GM18511 (cell line): Measurements from ENCODE around the gene IL1RN.

Experiments used
- ATAC-seq: cut with Tn5 transposase; IDR thresholded peaks from one replicate; pipeline ENCODE4 v1.9.1; 2021; ENCODE audit warnings: mild to moderate bottlenecking, moderate library complexity; ENCODE audit not compliant: unreplicated experiment

Gene IL1RN

DNA sequence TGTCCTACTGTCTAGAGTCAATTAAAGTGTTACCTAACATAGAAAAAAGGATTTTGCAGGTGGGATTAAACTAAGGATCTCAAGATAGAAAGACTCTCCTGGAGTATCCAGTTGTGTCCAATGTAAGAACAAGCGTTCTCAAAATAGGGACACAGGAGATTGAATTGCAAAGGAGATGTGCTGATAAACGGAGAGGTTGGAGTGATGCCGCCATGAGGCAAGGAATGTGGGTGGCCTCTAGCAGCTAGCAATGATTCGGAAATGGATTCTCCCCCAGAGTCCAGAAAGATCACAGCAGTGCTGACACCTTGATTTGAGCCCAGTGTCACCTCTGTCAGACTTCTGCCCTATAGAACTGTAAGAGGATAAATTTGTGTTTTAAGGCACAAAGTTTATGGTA lies 24.1 kb upstream of the IL1RN start:
- ATAC-seq: no peak

DNA sequence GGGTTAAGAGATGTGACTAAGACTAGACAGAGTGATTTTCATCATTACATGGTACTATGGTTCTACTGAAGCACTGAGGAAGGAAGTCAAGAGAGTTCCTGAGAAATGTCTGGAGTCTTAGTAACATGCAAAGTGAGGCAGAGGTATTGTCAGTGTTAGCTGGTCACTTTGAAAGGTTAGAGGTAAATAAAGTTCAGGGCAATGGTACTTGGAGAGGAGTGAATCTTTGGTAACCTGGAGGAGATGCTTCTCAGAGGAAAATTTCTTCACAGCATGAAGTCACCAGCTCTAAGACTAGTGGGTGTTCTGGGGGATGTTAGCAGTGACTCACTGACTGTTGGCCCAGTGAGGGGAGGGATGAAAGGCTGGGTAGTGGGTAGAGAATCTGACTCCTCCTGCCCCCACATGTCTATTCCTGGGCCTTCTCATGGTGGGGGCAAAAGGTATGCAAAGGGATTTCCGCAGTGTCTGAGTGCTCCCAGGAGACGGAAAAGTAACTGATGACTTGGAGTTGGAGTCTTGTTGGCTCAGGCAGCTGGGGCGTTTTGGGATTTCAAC lies 23.3 kb upstream of the IL1RN start:
- ATAC-seq: no peak

DNA sequence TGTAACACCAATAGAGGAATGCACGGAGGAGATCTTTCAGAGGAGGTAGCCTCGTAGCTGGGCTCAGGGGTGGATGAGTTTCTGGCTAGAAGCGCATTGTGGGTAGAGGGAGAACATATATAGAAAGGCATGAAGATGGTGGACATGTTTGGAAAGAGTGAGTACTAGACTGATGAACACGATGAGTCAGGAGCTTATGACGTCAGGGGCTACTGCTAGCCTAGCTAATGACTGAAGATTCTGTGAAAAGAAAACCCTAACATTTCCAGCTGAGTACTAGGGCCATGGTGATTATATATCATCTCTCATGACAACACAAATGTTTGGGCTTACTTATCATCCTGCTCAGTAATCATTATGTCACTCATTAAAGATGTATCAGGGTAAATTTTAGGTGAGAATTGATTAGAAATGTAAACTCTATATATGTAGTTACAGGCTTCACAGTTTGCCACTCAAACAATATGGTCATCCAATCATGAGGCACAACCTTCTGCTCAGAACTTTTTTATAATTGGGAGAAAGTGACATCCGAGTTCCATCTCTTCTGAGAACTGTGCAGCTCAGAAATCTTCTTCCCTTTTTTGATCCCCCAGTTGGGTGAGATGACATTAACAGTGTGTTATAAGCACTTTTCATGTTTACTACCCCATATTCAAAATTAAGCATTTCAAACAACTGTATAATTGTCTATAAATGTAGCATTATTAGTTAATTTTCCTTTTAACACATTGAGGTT lies 22.2 kb upstream of the IL1RN start:
- no peak for ATAC-seq

DNA sequence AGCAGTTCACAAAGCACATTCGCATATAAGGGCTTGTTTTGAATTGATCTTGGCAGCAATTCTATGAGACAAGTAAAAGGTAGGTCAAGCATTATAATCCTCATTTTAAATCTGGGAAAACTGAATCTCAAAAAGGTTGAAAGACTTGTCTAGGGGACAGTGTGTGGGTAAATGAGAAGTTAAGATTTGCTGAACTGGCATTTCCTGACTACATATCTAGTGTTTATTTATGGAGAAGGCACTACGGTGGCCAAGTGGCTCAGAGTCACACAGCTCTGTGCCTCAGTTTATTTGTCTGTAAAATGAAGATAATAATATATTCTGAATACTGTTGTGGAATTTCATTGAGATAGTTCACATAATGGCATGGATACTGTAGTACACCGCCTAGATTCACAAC lies 16.3 kb upstream of the IL1RN start:
- ATAC-seq: no peak

DNA sequence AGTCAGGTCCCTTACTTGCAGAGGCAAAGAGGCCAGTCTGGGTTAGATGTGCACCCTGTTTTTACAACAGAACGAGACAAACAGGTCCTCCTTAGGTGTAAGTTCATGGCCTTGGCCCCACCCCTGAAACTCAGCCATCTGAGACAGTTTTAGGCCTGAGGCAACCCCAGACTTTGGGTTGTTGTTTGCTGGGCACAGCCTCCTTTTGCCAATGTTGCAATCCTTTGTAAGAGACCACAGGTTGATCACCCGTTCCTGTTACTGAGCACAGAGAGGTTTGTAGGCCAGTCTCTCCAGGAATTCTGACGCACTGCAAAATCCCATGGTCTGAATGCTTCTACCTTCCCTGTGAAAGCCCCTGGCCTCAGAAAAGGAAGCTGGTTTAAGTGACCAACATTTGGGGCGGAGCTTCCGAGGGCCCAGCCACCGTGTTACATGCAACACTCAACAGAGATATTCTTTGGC lies 15.5 kb upstream of the IL1RN start:
- ATAC-seq: no peak

DNA sequence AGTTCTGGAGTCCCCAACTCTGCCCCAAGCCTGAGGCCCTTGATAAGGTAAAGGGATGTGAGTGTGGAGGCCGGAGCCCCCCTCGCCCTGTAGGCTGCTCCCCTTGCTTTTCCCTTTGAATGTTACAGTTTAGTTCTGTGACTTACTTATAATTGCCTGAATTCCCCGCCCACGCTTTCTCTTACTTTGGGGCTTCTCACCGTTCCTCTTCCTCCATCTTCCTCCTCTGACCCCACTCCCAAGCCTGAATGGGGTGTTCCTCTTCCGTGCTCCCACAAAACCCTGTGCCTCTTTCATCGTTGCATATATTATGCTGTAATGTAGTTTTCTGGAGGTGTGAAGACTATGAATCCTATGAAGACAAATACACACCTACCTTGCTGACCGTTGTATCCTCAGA lies 15.0 kb upstream of the IL1RN start:
- no peak for ATAC-seq

DNA sequence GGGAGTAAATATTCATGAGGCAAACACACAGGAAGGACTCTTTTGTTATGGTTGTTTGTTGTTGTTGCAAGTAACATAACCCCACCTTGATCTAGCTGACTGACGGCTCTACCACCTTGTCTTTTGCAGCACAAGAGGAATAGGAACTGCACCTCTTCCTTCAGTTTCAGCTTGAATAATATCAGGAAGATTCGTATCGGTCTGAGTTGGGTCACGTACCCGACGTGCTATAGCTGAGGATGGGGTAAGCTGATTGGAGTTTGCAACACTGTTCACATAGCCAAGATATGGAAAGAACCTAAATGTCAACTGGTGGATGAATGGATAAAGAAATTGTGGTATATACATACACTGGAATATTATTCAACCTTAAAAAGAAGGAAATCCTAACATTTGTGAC lies 14.5 kb upstream of the IL1RN start:
- no peak for ATAC-seq

DNA sequence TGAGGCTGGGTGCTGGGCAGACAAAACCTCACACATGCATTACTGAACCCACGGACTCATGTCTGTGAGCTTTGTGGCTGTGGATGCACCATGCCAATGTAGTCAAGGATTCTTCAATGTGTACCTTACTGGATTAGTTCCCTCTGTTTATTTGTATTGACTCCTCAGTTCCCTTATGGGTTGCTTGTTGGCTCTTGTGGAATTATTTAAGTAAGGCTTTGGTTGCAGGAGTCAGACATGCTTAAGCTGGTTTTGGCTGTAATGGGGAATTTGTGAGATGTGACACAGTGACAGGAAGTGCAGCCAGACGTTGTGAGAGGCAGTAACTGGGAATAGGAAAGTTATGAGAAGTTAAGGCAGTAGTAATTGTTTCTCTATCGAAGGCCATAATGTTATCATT lies 13.6 kb upstream of the IL1RN start:
- ATAC-seq: no peak

DNA sequence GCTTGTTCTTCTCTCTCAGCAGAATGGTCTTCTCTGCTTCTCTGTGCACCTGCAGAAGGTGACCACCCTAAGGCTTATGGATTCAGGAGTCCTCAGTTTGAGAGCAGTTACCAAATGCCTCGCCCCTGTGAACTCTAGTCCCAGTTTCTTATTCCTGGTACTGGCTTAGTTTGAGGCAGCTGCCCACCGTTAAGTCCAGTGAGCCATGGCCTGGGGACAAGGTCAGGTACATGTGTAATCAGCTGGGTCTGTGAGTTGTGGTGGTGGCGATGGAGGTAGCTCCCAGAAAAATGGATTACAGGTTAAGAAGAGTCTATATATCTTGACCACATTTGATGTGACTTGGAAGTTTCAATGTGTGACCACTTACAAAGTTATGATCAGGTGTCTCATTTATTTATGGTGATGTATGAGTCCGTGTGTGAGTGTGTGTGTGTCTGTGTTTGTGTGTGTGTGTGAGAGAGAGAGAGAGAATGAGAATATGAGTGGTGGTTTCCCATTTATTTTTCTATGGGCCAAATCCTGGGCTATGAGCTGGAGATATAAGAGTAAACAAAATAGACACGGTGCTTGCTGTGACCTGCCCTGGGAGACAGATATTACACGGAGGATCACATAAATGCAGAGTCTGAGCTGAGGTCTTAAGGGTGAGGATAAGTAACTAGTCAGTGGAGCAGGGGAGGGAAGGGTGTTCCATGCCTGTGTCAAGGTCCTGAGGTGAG lies 13.0 kb upstream of the IL1RN start:
- ATAC-seq: no peak

DNA sequence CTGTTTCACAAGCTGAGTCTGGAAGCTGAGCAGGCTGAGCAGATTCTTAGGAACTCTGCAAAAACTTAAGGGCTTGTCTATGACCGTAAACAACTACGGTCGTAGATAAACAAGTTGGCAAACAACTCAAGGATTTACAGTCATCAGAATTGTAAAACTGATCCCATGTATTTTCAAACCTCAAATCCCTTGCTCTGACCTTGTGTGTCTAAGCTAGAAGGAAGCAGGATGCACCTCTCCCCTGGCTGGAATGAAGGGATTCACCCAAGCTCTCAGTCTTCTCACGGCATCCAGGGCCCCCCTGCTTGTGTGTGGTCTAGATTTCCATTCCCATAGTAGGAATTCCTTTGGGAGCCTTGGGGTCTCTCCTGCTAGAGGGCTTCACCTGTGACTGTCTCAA lies 12.4 kb upstream of the IL1RN start:
- no peak for ATAC-seq

DNA sequence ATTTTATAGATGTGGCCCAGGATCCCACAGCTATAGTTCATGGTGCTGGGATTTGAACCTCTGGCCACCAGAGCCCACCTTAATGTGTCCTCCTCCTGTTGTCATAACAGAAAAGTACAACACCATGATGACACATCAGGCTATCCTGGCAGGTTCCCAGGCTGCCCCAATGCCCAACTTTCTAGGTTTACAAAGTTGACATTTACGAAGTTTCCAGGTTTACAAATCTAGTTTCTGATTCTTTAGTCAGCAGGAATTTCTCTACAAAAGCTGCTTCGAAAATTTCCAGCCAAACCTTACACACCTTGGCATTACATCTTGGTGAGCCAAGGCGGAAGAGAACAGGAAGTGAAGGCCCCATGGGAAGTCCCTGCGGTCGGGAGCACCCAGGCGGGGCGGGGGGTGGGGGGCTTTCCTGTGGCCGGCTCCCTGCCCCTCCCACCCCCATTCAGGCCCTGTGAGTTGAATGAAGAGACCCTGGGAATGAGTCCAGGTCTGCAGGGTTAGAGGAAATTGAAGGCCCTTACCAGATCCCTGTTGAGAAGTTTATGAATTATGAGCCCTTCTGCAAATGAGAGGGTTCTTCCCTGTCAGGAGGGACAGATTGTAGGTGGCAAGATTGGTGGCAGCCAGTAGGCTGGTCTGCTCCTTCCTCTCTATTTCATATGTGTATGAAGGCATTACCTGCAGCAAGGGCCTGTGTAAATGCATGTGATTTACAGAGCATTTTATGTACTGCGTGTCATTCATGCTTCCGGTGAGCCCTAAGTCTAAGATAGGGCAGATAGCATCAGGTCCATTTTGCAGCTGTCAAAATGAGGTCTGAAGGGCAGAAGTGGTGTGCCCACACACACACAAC lies 11.1 kb upstream of the IL1RN start:
- ATAC-seq: peak; percentile 66

DNA sequence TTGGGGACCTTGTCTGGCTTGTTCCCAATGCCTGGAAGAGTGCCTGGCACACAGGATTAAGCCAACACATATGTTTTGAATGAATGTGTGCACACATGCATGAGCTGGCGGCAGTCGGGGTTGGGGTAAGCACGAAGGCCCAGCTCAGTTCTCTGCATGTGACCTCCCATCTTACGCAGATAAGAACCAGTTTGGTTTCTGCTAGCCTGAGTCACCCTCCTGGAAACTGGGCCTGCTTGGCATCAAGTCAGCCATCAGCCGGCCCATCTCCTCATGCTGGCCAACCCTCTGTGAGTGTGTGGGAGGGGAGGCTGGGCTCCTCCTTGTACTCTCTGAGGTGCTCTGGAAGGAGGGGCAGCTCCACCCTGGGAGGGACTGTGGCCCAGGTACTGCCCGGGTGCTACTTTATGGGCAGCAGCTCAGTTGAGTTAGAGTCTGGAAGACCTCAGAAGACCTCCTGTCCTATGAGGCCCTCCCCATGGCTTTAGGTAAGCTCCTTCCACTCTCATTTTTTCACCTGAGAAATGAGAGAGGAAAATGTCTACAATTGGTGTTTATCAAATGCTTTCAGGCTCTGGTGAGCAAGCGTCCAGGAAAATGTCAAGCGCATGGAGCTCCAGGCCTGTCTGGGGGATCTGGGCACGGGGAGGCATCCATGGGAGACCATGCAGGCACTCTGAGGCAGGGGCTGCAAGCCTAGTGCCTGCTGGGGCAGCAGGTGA lies 9.7 kb upstream of the IL1RN start:
- ATAC-seq: no peak

DNA sequence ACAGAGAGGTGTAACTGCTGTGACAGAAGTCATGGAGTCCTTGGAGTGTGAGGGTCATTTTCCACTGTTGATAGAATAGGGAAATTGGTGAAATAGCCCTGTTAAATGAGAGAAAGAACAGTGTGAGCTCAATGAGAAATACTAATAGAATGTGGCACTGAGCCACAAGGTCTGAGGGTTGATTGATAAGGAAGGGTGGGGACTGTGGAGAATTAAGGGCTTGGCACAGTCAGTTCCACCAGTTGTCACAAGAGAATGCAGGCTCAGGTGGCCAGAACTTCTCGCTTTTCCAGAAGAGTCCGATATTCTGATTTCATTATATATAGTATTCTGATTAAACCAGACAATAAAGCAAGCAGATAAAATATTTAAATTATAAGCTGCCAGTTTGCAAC lies 9.1 kb upstream of the IL1RN start:
- ATAC-seq: no peak

DNA sequence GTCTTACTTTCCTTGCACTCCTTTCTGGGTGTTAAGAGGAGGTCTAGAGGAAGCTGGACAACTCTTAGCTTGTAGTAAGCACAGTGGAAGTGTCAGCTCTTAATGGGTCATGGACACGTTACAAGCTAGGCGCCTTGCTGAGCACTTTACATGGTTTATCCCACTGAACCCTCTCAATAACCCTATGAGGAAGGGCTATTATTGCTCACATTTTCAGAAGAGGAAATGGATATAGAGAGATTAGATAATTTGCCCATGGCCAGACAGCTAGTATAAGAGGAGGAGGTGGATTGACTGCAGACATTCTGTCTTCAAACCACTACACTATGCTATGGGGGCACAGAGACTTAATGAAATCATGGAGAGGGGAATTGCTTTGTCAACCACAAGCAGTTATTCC lies 8.3 kb upstream of the IL1RN start:
- ATAC-seq: no peak

DNA sequence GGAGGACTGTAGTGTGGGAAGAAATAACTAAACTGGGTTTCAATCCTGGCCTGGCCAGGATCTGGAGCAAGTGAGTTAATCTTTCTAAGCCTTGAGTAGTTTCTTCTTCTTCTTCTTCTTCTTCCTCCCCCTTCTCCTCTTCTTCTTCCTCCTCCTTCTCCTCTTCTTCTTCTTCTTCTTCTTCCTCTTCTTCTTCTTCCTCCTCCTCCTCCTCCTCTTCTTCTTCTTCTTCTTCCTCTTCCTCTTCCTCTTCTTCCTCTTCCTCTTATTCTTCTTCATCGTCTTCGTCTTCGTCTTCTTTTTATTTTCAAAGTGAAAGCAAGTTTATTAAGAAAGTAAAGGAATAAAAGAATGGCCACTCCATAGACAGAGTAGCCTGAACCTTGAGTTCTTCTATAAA lies 6.5 kb upstream of the IL1RN start:
- no peak for ATAC-seq

DNA sequence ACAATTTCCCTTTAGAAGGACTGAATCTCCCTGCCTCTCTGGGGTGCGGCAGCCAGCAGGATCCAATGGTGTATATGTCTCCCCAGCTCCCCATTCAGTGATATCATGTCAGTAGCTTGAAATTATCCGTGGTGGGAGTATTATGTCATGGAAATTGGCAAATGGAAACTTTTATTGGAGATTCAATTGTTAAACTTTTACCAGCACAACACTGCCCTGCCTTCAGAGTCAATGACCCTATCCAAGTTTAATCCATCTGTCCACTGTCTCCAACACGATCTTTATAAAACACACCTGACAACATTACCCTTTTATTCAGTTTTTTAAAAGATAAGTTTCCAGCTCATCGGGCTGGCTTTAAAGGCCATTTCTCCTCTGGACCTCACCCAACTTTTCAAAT lies 5.0 kb upstream of the IL1RN start:
- no peak for ATAC-seq

DNA sequence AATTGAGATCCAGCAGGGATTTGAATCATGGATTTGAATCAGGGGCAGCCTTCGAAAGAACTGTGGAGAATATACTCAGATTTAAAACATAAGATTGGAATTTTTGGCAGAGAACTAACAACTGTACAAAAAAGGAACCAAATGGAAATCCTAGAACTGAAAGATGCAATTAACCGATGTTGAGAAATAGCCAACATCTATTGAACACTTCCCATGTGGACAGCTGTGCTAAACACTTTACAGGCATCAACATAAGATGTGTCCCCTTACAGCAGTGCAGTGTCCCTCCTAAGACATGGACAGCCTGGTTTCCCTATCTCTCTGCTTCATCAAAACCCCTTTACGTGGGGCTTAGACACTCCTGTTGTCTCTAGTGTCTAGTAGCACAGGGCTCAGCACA lies 3.7 kb upstream of the IL1RN start:
- no peak for ATAC-seq

DNA sequence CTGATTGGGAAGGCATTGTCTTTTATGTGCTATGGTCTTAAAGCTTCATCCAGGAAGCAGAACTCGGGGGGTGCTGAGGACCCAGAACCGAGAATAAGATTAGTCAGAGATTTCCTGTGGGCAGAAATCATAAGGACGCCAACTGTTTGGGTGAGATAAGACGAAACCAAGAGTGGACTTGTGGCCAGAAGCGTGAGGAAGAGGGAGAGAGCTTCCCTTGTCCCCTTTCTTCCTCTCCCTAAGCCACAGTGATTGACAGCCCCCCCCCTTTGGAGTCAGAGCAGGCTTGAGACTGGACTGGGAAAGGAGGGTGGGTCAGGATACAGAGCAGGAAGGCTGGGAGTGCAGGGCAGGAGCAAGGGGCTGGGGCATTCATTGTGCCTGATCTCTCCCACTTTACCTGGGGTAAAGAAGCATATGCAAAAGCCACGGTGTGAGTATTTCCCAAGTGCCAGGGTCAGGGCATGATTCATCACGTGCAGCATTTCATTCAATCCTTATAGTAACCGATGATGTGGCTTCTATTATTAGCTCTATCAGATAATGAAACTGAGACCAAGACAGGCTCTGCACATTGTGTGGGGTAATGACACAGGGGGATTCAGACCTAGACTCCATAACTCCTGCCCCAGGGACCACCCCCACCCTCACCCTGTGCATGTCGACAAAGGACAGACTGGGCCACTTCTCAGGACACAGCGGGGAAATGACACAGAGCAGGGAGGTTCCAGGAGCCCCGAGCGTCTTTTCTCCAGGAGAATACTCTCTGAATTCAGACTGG lies 3.0 kb upstream of the IL1RN start:
- peak; percentile 73 for ATAC-seq

DNA sequence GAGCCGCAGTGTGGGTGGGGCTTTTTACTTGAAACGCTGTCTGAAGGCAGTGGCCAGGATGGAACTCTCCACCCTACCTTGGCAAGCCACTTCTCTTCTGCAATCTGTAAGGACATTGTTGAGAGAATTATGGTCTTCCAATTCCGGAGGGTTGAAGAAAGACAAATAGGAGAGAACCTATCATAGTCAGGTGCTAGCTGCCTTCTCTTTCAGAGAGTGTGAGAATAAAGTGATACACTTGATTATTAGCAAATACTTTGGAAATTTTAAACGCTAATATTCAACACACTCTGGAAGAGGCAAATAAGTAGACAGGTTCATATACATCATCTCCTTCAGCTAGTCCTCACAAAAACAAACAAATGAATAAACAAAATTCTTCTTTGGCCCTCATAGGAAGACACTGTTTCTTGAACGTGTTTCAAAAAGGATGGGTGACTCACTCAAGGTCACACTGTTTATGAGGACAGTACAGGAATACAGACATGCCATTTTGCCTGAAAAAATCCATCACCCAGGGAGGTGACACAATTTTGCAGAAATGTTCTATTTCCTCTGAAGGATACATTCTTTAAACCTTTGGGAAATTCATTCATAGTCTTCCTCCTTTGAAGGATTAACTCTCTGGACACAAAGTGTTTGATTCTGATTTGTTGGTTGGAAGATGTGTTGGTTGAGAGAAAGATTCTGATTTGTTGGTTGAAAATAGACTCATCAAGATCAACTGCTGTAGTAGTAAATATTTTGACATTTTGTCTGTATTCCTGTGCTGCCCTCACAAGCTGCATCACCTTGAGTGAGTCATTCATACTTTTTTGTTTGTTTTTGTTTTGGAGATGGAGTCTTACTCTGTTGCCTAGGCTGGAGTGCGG lies 2.2 kb upstream of the IL1RN start:
- ATAC-seq: no peak
